ENCODE measurements around the gene ADAM10.

ADAM10 gene

GRCh38 chr15:58749532-58750337, at the start of gene ADAM10:
Gene ADAM10, minus strand, starts transcription at chr15:58749707. Its CDS starts 173 bp downstream, at chr15:58749534.
- DNase-seq: peak; percentile 93 to 98 (median 94)

- no peak for DNase-seq
These were observed 48.0 kb upstream of the ADAM10 start for GRCh38 chr15:58797505-58797904.

GRCh38 chr15:58795825-58796224, 46.3 kb upstream of the ADAM10 start:
- DNase-seq: no peak

- DNase-seq: no peak
These were observed 44.4 kb upstream of the ADAM10 start for GRCh38 chr15:58793862-58794261.

GRCh38 chr15:58788056-58788710, 38.7 kb upstream of the ADAM10 start:
- DNase-seq: no peak

- no peak for DNase-seq
These were observed 35.8 kb upstream of the ADAM10 start for GRCh38 chr15:58785355-58785754.

GRCh38 chr15:58779554-58779953, 30.0 kb upstream of the ADAM10 start:
- no peak for DNase-seq

- no peak for DNase-seq
These were observed 27.6 kb upstream of the ADAM10 start for GRCh38 chr15:58777107-58777506.

GRCh38 chr15:58775402-58775801, 25.9 kb upstream of the ADAM10 start:
- DNase-seq: no peak

- DNase-seq: no peak
These were observed 23.5 kb upstream of the ADAM10 start for GRCh38 chr15:58773024-58773423.

- DNase-seq: peak in 3 of 6 experiments; percentile 24 to 43 (median 34)
These were observed 22.2 kb upstream of the ADAM10 start for GRCh38 chr15:58771621-58772250.

GRCh38 chr15:58770857-58771620, 21.5 kb upstream of the ADAM10 start, which contains the start of gene MINDY2:
Gene MINDY2, plus strand, starts transcription at chr15:58771302. Its CDS starts 94 bp downstream, at chr15:58771396.
- peak; percentile 79 to 89 (median 88) for DNase-seq

- peak in 1 of 6 experiments; percentile 71 for DNase-seq
These were observed 21.0 kb upstream of the ADAM10 start for GRCh38 chr15:58770519-58770856.

GRCh38 chr15:58768601-58769004, 19.1 kb upstream of the ADAM10 start:
- DNase-seq: peak in 4 of 6 experiments; percentile 3 to 24 (median 10)

GRCh38 chr15:58766290-58766689, 16.8 kb upstream of the ADAM10 start:
- no peak for DNase-seq

- no peak for DNase-seq
These were observed 15.0 kb upstream of the ADAM10 start for GRCh38 chr15:58764468-58764867.

GRCh38 chr15:58762731-58763130, 13.2 kb upstream of the ADAM10 start:
- no peak for DNase-seq

GRCh38 chr15:58762285-58762684, 12.8 kb upstream of the ADAM10 start:
- no peak for DNase-seq

- DNase-seq: peak in 2 of 6 experiments; percentile 11 to 21
These were observed 11.5 kb upstream of the ADAM10 start for GRCh38 chr15:58761010-58761388.

GRCh38 chr15:58760385-58761009, 11.0 kb upstream of the ADAM10 start:
- no peak for DNase-seq

- DNase-seq: no peak
These were observed 8.6 kb upstream of the ADAM10 start for GRCh38 chr15:58758141-58758540.

GRCh38 chr15:58755956-58756355, 6.4 kb upstream of the ADAM10 start:
- peak in 1 of 6 experiments; percentile 6 for DNase-seq

All from stimulated activated naive CD4-positive, alpha-beta T cell (primary cell).